HG02870 (cell line): ENCODE data around the gene PDZK1IP1.

Experiments
- ATAC-seq: cut with Tn5 transposase; IDR thresholded peaks from one replicate; pipeline ENCODE4 v1.9.1; 2021; ENCODE audit warnings: mild to moderate bottlenecking, moderate library complexity; ENCODE audit not compliant: unreplicated experiment

PDZK1IP1 gene, protein sequence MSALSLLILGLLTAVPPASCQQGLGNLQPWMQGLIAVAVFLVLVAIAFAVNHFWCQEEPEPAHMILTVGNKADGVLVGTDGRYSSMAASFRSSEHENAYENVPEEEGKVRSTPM

DNA sequence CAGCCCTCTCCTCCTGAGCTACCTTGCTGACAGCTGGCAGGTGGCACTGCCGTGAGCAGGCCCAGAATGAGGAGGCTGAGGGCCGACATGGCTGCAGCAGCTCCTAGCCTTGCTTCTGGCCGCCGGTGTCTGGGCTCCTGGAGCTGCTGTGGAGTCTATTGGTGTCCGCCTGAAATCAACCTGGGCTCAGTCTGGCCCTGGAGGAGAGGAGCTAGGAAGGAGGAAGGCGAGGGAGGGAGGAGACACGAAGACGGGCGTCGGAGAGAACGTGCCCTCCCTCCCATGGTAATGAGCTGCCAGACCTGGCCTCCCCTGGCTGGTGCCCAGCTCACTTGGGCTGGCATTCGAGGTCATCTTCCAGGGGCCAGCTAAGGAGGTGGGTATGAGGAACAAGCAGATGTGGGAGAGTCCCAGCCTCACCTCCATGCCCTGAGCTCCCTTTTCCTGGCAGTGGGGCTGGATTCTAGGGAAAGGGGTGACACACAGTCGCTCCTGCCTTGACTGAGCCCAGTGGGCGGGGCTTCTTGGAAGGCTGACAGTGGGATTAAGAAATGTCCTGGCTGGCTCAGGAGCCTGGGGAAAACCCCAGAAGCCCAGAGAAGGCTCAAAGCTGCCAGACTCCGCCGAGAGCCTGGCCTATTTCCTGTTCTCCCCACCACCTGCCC lies at the start of gene PDZK1IP1:
TSS of gene PDZK1IP1 (minus strand) at position 193 of the 665 bp plus-strand sequence. CDS start at position 89, 104 bp downstream.
- no peak for ATAC-seq

DNA sequence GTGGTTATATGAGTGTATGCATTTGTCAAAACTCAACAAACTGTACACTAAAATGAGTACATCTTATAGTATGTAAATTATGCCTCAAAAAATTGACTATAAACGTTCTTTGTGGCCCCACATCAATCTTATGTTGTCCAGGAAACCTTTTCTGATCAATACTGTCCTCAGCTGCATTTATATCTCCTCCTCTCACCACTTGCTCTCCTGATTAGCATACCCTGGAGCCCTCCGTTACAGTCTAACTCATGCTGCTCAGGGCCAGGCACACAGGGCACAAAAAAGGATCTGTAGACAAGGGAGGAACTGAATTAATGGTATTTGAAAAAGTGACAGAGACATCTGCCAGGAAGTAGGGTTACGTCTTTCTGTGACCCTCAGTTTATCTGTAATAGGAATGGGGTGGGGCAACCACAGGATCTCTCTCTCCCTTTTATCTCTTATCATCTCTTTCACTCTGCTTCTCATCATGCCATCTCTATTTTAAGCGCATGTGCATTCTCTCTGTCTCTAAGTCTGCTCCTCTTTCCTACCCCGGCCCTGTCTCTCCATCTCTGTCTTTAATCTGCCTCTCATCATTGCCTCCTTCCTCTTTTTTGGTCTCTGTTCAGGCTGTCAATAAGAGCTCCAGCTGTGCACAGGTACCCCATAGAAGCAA lies 49.2 kb upstream of the PDZK1IP1 start:
- ATAC-seq: no peak

DNA sequence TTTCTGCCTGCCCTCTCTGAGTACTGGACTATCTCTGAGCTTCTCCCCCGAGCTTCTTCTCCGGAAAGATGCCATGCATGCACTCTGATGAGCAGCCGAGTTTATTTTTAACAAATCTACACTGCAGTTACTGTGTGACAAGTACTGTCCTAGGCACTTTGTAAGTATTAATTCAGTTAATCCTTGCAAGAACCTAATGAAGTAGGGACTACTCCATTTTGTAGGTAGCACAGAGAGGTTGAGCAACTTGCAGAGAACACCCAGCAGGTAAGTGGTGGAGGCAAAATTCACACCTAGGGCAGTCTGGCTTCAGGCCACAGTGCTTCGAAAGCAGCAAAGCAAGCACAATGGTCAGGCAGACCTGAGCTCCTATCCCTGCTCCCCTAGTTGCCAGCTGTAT lies 46.0 kb upstream of the PDZK1IP1 start:
- ATAC-seq: no peak

DNA sequence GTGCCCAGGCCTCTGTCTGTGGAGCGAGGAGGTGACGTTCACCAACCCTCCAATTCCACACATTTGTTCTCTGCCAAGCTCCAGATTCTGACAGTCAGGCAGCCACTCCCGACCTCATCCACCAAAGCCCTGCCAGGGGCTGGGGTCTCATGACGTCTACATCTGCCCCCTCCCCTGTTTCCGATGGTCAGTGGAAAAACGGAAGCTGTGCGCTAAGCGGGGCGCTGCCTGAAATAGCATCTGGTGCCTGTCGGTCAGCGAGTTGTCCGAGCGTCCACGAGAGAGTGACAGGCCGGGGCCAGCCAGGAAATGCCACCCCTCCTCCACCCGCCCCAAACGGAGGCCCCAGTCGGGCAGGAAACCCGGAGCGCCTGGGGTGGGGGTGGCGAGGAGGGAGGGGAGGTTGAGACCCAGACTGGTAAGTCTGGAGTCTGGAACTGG lies 45.4 kb upstream of the PDZK1IP1 start:
- no peak for ATAC-seq

DNA sequence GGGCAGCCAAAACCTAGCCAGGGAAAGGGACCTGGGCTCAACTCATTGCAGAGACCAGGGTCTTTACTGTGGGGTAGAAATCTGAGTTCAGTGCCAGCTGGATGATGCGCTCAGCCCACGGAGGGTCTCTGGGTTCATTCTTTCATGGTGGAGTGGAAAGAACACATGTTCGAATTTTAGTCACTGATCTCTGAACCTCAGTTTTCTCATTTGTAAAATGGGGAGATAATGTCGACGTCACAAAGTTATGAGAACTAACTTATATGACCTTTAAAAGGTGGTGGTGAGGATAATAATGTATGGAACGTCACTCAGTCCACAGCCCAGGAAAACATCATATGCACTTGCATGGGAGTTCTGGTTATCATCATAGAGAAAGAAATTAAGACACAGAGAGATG lies 43.4 kb upstream of the PDZK1IP1 start:
- ATAC-seq: no peak

DNA sequence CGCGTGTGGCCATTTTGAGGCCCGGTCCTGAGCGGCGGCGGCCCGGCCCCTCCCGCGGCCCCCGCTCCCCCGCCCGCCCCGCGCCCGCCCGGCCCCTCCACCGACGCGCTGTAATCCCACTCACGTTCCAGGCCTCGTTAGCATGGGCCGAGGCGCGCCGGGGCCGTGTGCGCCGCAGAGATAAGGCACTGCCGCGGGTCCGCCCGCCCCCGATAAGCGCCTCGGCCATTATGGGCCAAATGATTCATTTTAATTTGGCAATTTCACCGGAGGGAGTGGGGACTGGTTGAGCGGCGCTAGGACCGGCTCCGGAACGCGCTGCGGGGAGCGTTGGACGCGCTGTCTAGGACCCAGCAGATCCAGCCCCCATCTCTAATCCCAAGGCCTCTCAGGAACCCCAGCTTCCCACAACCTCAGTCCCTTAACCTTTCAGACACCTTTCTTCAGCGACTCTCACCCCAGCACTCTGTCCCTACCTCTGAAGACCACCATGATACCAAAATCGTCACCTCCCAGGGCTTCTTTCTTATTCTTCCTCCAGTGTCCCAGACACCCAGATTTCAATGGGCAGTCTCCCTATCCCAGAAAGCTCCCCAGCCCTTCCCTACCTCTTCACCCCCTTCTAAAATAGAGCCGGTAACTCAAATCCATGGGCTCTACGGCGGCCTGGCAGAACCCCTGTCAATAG lies 42.5 kb upstream of the PDZK1IP1 start, which contains the start of gene TAL1:
TSS of gene TAL1 (minus strand) at position 39 of the 688 bp plus-strand sequence. CDS start 6,337 bp downstream, outside the sequence.
- no peak for ATAC-seq

DNA sequence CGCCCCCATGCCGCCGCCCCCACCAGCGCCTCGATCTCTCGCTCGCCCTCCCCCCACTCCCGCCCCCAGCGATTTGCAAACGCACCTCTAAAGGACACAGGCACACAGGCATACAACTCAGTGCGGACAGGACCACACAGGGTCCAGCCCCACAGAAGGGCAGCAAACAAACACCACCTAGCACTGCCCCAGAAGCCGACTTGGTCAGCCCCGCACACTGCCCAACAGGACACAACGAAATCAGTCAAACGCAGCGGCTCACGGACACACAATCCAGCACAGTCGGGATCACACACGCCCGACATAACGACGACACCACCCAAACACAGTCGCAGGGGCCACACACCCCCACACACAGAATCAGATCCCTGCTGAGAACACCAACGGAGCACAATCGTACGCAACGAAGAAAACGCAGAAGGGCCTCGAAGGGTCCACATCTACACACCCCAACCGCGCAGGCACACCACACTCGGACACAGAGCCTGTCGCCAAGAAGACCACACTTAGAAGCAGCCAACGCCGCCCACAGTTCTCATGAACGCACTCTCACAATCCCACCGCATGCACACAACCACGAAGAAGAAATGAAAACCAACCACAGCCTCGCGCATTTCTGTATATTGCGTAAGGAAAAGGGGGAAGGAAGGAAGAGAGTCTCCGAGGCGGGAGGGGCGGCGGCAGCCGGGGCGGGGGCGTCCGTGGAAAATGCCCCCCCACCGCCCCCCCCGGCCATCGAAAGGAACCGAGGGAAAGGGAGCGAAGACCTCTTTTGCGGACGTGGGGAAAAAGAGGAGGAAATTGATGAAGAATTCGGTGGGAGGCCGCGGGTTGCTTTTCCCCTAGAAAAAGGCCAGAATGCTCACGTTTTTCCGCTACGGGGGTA lies 41.7 kb upstream of the PDZK1IP1 start:
- no peak for ATAC-seq

DNA sequence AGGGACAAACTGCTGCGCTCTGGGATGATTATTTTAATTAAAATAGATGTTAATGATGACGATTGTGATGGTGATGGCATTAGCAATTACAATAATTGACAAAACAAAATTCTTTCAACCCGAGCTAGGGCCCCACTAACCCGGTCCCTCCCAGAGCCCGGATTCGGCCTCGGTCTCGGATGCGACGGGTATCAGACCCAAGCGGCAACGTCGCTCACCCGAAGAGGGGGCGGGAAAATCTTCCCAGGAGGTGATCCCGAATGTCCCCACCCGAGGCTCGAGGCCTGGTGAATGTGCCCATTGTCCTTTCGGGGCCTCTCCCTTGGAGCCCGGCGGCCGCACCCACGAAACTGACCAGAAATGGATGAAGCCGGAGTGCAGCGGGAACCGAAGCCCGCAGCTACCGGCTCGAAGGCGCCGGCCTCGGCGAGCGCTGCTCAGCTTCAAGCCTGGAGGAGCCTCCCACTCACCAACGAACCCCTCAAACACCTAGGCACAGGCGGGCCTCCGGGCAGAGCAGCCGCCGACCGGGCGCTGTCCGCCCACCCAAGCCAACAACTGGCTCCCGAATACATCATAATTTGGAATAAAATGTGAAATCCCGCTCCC lies 41.0 kb upstream of the PDZK1IP1 start:
- ATAC-seq: no peak

DNA sequence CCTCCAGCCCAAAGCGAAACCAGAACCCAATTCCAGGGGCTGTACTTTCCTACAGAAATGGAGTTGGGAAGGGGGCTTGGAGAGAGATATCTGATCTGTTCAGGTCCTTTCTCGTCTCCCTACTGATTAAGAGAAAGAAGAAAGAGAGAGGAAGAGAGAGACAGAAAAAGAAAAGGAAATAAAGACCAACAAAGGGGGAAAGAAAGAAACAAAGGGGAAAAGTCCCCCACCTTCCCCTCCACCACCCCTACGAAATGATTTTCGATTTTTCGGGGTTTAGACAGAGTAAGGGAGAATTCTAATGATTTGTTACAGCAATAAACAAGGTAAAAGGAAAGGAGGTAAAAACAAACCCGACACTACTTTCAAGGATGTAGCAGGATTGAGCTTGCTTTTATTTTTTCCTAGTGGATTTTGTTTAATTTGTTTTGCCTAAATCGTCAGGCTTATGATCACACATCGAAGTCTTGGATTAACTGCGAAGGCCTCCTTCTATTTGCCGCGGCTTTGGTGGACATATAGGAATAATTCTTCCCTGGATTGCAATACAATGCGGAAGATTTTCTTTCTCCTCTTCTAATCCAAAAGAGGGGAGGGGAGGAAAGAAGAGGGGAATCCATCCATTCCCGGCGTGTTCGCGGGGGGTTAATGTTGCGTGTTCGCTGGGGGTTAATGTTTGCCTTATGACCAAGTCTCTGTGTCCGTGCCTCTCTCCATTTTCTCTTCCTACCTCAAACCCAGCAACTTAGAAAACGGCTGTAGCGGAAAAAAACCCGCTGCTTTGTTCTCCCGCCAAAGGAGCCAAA lies 40.3 kb upstream of the PDZK1IP1 start:
- no peak for ATAC-seq

DNA sequence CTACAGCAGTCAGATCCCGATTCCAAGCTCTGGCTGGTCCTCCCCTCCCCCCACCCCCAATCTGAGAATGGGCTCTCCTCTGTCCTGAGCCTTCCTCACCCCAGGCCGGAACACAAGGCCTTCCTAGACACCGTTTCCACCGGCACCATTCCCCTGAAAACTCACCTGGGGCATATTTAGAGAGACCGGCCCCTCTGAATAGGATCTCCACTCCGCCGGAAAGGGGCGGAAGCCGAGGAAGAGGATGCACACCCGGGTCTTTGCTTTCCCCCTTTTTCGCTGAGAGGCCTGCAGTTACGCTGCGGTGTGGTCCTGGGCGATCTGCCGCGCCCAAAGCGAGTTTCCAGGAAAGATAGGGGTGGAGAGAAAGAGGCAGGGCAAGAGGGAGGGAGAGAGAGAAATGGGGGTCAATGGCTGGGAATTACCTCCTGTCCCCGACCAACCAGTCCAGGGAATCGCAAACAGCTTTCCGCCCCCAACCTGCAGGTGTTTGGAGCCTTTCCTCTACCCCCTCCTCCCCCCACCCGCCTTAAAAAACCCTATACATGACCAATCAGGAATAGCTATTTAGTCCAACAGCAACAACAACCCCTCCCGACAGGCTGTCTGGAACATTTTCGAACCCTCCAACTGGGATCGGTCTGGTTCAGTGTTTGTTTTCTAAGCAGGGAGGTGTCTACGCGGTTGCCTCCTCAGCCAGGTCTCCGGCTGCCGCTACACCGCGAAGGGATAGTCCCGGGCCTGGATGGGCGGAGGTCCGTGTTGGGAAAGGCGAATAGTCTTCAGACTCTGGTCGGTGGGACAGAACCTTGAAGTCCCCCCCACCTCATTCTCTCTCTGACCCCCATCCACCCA lies 39.4 kb upstream of the PDZK1IP1 start:
- ATAC-seq: no peak

DNA sequence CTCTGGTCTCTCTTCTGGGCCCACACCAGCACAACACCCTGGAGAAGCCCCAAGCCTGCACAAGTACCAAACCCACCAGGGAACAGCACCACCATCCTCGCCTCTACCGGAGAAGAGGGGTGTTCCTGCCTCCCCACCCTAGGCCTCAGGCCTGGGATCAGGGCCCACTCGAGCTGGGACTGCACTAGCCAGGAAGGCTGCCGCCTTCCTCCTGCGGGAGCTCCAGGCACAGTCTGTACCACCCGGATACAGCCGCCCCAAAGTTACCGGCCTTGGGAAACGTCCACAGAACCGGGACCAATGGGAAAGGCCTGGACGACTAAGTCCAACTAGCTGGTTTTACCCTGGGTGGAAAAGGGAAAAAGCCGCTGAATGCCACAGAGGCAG lies 38.8 kb upstream of the PDZK1IP1 start:
- ATAC-seq: no peak

DNA sequence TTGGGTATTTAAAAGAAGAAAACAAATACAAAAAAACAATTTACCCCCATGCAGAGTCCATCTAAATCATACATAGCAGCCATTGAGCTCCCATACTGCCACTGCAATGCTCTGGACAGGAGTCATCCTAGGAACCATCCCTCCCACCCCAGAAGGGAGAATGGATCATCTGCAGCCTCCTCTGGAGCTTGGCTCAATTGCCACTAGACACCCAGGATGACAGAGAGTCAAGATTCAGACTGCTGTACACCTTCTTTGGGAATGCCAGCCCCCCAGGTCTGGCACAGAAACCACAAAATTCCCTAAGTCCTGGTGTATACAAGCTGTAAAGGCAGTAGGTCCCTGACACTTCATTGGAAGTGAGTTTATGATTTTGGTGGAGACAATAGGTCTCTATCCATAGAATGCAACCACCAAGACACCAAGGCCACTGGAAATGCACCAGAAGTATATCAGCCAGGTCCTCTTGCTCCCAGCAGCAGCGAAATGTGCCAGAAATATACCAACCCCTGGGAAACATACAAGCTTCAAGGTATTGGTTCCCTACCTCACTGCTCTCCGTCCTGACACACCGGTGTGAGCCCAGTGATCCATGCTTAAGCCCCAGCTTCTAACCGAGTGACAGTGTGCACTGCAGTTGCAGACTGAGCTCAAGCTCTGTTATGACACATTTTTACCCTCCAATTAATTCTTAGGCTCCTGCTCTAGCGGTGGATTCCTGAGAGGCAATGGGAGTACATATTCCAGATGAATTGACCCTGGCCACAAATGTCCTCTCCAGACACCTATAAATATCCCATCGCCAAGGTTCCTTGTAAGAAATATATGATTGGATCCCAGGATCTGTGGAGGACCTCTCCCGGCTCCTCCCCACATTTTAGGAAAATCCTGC lies 37.8 kb upstream of the PDZK1IP1 start:
- ATAC-seq: no peak

DNA sequence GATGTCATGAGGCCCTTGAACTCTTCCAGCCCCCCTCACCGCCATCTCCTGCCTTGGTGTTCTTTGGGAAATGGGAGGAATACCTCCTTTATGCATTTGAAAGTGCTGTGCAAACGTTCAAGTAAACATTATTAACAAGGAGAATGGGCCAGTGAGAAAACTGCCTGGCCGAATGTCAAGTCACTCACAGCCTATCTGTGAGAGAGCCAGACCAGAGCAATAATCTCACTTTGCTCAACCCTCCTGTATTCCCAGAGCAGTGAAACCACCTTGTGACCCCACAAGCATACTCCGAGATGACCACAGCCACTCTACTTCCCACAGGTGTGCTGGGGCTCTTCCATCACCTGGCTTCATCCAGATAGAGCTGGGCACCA lies 37.0 kb upstream of the PDZK1IP1 start:
- no peak for ATAC-seq

DNA sequence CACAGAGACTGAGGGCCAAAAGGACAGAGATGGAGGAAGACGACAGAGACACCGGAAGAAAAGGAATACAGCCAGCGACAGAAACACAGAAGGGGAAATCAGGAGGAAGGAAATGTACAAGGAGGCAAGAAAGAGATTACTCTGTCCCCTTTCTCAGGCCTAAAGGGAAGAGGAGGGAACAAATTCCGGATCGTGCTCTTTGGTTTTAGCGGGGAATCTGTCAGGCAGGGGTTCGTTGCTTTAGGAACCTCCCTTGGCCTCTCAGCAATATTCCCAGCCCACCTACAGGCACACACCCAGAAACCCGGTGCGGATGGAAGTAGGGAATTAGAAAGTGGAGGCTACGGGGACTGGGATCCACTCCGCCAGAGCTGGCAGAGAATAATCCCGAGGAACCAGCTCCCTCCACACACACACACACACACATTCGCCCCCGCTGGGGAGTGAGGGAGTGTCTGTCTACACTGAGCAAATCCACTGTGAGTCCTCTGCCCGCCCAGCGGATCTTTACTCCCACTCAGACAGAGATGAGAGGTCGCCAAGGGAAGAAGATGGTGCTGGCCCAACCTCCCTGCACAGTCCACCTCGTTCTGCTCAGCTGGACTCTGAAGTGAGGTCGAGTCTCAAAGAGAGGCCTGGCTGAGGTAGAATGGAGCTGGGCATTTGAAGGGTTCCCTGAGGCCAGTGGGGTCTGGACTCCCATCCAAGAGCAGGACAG lies 36.4 kb upstream of the PDZK1IP1 start:
- no peak for ATAC-seq

DNA sequence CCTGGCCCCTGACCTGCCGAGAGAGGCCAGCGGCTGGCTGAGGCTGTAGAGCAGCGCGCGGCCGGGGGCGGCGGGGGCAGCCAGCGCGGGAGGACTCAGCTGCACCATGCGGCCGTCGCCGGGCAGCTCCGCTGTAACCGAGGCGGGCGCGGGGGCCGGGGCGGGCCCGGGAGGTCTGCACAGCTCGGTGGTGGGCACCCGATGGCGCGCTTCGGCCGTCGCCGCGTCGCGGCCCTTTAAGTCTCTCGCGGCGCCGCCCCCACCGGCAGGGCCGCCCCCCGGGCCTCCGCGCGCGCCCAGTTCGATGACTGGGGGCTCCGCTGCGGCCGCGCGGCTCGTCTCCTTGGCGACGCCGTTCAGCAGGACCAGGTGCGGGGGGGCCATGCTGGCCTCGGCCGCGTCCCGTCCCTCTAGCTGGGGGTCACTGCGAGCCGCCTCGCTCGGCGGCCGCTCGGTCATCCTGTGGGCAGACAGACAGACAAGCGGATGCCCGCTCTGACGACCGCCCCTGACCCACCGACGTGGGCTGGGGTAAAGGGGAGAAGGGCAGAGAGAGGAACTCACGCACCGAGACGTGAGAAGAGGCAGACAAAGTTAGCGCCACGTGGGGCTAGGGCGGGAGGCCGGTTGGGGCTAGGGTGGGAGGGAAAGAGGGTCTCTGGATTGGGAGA lies 35.7 kb upstream of the PDZK1IP1 start:
- no peak for ATAC-seq

DNA sequence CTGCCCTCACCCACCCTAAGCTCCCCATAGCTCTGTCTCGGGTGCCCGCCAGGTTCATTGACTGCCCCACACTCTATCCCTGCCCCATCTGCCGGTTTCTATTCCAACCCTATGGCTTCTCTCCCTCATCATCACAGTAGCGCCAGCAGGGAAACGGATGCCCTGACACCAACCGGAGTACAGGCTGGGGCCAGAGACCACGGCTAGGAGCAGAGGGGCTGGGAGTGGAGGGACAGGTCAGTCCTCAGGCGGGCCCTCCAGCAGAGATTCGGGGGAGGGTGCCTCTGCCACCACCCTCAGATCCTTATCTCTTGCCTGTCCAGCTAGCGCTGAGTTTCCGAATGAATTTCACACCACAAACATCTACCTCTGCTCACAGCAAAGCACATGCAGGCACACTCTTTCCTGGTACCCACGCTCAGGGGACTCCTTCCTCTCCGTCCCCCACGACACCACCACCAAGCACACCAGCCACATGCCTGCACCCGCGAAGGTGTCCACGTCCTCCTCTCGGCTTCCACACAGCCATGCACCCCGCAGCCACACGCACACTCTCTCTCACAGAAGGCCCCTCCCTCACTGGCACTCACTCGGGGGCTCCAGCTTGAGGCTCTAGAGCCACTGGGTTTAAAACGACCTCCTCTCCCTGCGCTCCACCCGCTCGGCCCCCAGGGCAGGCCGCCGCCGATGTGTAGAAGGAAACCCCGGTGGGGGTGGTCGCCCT lies 35.0 kb upstream of the PDZK1IP1 start:
- no peak for ATAC-seq
